PFSK-1 (cell line): ENCODE data around the gene LRMDA.

Experiments
- POLR2AphosphoS5 ChIP-seq: IDR thresholded peaks from 2 replicates; pipeline ENCODE4 v1.6.1; 2012; ENCODE audit warnings: low read depth, mild to moderate bottlenecking, control low read depth, low read length, moderate library complexity
- REST ChIP-seq, 2 experiments: IDR thresholded peaks; 2 replicates each; pipeline versions ENCODE4 v1.6.1 to v1.8.0; 2011 to 2012; ENCODE audit warnings: low read depth in 2 of 2, low read length in 2 of 2, control low read depth in 1 of 2, inconsistent platforms in 1 of 2, mild to moderate bottlenecking in 1 of 2, moderate library complexity in 1 of 2; ENCODE audit not compliant: insufficient read depth in 1 of 2
- SIN3A ChIP-seq: IDR thresholded peaks from 2 replicates; pipeline ENCODE4 v1.6.1; 2012; ENCODE audit warnings: mild to moderate bottlenecking, low read length, moderate library complexity, borderline replicate concordance; ENCODE audit not compliant: insufficient read depth
- TAF1 ChIP-seq: IDR thresholded peaks from 2 replicates; pipeline ENCODE4 v1.6.1; 2012; ENCODE audit warnings: low read length, control low read depth, borderline replicate concordance; ENCODE audit not compliant: insufficient read depth

DNA sequence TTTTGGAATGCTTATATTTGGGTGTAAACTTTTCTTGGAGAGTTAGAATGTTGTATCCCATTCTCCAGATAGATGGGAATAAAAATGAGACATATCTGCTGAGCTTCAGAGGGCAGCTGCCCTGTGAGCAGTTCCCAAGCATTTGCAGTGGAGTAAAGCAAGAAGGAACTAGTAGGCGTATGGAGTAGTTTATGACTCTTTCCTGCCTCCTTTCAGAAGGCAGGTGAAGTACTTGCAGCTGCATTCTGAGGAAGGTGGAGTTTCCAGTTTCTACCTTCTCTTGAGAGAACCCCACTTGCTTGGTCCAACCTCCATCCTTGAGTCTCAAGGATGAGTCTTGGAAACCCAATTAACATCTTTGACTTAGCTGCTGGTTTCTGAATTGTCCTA lies 563.6 kb downstream of the LRMDA start:
- no peak for TF ChIP-seq REST (IDR thresholded peaks at IDR 0.05; ENCODE audit: insufficient read depth in 1 of 2, low read depth in 2 of 2, low read length in 2 of 2)
- no peak for TF ChIP-seq POLR2AphosphoS5
- no peak for TF ChIP-seq SIN3A
- no peak for TF ChIP-seq TAF1
